SH-SY5Y (cell line): Measurements from ENCODE around the gene ILKAP.

Experiments
- GATA2 ChIP-seq: IDR thresholded peaks from 2 replicates; pipeline ENCODE4 v1.6.1; 2011; ENCODE audit warnings: mild to moderate bottlenecking, low read depth, low read length
- GATA3 ChIP-seq: IDR thresholded peaks from 2 replicates; pipeline ENCODE4 v1.6.1; 2011; ENCODE audit warnings: low read depth, mild to moderate bottlenecking, low read length, moderate library complexity

The ILKAP gene

GRCh38 chr2:238128061-238128440 lies 75.4 kb downstream of the ILKAP start:
- TF ChIP-seq GATA2 = no peak
- TF ChIP-seq GATA3 = no peak

GRCh38 chr2:238127165-238128060 lies 76.1 kb downstream of the ILKAP start:
- TF ChIP-seq GATA2 = no peak

GRCh38 chr2:238126775-238127164 lies 76.7 kb downstream of the ILKAP start:
- TF ChIP-seq GATA2 (no peak), GATA3 (no peak)

- TF ChIP-seq GATA2 = no peak
- TF ChIP-seq GATA3 = no peak
These were observed 77.2 kb downstream of the ILKAP start for GRCh38 chr2:238126338-238126737.

- TF ChIP-seq GATA3 (no peak), GATA2 (no peak)
These were observed 78.2 kb downstream of the ILKAP start for GRCh38 chr2:238125127-238125885.

- no peak for TF ChIP-seq GATA2
- no peak for TF ChIP-seq GATA3
These were observed 78.9 kb downstream of the ILKAP start for GRCh38 chr2:238124488-238125126.

- TF ChIP-seq GATA2 = no peak
- TF ChIP-seq GATA3 = no peak
These were observed 79.5 kb downstream of the ILKAP start for GRCh38 chr2:238123991-238124470.

GRCh38 chr2:238123218-238123971 lies 80.1 kb downstream of the ILKAP start:
- TF ChIP-seq GATA2 = no peak
- no peak for TF ChIP-seq GATA3

GRCh38 chr2:238122287-238123217 lies 80.9 kb downstream of the ILKAP start:
- TF ChIP-seq GATA2 (no peak), GATA3 (no peak)

- TF ChIP-seq GATA3 (no peak), GATA2 (no peak)
These were observed 81.8 kb downstream of the ILKAP start for GRCh38 chr2:238121511-238122286.

- TF ChIP-seq GATA2 (no peak), GATA3 (no peak)
These were observed 82.8 kb downstream of the ILKAP start for GRCh38 chr2:238120463-238121298.
